DMS 273 (cell line): ENCODE measurements around the gene BSND.

Experiments
- DNase-seq: peaks from one replicate; lab custom pipeline; 2025; ENCODE audit not compliant: unreplicated experiment; lab: John Stamatoyannopoulos, UW

BSND gene

DNA sequence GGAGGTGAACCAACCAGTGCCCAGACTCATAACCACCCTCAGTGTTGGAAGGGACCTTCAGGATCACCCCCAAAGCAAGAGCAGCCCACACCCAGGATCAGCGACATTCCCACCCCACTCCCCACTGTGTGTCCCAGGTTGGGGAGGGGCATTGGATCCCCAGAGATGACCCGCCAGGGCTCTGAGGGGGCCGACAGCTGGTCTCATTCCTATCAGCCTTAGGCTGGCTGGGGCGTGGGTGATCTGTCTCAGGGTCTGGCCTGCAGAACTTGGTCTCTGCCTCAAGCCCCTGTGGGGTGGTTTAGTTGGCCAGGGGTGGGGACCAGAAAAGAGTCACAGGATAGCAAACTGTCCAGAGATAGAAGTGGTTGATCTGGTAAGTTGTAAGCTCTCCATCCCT, 7.8 kb upstream of the BSND start:
- no peak for DNase-seq

DNA sequence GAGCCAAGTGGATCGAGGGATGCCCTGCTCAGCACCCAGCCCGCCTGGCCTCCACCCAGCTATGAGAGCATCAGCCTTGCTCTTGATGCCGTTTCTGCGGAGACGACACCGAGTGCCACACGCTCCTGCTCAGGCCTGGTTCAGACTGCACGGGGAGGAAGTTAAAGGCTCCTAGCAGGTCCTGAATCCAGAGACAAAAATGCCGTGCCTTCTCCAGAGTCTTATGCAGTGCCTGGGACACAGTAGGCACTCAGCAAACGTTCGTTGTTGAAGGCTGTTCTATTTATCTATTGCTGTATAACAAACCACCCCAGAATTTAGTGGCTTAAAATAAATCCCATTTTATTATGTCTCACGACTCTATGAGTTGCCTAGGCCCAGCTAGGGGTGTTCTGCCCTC, 6.8 kb upstream of the BSND start:
- no peak for DNase-seq

DNA sequence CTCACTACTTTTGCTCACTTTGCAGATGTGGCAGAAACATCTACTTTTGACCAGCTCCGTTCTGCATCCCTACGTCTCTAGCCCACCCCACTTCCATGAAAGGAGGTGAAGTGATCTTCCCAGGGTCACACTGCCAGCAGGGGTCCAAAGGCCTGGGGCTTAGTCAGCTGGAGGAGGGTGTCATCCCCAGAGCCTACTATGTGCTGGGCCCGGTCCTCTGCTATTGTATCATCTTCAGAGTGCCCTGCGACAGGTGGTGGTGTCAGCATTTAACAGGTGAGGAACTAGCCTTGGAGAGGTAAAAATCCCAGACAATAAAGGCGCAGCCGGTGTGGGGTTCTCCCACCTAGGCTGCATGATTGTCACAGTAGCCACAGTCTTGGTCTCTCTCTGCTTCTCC, 5.6 kb upstream of the BSND start:
- DNase-seq, result no peak

DNA sequence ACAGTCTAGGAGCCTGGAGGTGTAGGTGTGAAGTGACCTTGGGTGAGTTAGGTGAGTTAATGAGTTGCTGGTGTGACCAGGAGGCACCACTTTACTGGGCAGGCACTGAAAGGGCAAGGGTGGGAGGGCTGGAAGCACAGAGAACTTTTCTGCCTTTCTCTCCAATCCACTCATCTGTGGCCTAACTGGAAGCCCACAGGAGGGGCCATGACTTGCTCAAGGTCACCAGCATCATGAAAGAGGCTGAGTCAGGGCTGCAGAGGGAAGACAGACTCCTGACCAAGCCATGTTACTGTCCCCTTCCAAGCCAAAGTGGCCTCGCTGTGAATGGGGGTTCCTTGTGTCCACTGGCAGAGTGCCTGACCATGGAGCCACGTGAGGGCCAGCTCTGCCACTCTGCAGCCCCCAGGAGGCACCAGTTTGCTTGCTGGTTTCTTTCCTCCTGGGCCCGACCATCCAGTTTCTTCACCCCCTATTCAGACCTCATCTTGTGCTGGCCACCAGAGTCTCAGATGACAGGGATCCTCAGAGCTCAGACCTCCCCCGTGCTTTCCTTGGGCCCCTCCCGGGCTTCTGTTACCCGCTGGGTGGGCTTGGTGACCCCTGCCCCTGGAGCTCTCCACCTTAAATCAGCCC, 4.3 kb upstream of the BSND start:
- DNase-seq, result no peak

DNA sequence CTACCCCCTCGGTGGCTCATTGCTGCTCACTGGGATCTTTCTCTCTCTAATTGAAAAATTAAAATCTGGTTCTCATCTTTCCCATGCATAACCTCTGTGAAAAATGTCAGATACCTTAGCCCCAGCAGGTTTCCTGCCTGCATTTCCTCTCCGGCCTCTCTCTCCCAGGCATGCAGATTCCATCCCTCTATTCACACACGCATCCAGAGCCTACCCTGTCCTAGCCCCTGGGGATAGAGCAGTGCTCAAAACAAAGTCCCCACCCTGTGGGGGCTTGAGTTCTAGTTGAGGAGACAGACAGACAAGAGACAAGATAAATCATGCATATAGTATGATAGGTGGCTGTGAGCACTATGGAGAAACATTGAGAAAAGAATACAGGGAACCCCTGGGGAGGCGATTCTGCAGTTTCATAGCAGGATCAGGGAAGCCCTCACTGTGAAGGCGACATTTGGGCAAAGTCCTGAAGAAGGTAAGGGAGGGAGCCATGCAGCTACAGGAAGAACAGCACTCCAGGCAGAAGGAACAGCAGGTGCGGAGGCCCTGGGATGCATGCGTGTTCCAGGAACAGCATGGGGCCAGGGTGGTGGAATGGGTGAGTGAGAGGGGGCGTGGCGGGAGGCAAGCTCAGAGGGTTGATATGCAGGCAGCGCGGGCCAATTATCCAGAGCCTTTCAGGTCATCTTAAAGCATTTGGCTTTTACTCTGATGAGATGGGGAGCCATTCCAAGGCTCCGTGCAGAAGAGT, 3.5 kb upstream of the BSND start:
- DNase-seq, result no peak

DNA sequence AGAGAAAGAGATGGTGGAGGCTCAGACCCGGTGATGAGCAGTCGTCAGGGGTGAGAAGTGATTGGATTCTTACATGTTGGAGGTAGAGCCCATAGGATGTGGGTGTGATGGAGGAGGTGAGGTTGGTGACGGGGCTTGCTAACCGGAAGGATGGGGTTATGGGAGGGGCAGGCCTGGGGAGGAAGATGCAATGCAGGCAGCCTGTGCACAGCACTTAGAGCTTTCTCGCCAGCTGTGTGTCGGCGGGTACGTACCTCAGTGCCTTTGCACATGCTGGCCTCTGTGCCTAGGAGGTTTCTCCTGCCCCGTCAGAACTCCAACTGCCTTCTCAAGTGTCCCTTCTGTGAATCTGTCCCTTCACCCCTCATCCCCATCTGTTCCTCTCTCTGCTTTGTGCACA, 2.9 kb upstream of the BSND start:
- peak; percentile 21 for DNase-seq

DNA sequence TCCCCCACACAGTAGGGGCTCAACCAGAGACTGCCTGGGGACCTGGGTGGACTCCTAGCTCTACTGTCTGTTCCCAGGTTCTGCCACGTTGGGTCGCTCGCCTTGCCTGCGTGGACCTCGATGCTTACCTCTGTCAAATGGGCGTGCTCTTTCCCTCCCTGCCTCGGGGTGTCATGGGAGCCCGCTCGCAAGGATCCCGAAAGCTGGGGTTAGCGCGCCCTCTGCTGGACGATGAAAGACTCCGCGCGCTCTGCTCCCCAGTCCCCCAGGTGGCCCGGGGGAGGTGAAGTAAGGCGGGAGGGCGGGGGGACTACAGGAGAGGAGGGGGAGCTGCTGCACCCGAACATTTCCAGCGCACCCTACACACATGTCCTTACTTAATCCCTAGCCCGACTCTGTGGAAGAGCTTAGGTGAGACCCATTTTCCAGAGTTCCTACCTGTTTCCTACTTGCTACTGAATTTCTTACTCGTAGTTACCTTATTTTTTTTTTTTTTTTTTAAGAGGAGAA, 2.3 kb upstream of the BSND start:
- peak; percentile 91 for DNase-seq

DNA sequence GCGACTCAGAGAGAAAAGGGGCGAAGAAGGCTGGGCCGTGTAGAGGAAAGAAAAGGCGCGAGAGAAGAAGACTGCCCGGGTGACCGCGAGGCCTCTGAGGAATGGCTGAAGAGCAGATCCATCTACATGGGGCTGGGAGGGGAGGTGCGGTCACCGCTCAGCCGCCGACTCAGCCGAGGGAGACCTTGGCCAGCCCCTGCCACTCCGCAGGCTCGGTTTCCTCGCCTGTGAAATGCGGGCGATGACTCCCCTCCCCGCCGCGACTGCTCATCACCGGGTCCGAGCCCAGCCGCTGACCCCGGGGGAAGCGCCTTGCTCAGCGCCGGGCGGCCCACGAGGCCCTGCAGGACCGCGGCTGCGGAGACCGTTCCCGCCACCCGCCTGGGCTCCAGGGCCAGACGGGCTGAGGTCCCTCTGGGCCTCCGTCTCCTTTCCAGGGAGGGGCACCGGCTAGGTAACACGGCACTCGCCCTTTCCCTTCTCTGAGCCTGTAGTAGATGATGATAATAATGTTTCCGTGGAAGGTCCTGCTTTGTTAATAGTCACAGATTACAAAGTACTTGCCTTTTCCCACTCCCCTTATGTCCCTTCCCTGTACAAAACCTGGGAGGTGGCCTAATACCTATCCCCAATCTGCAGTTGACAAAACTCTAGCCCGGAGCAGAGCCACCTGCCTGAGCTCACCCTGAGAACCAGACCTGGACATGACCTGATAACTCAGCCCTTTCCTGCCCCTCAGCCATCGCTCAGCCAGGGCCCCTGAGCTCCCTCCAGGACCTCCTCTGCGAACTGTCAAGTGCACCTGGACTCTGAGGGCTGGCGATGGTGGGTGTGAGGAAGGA, 1.6 kb upstream of the BSND start:
- DNase-seq, result no peak

DNA sequence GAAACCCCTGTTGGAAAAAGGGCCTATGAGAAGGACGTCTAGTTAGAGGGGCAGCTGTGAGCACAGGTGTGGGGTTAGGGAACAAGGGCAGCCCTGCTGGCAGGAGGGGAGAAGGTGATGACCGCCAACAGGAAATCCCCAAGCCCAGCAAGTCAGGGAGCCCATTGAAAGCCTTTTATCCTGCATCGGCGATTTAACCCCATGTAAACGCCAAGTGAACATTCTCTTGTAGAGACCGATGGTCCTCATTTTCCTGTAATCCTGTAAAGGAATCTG, 1.1 kb upstream of the BSND start:
- DNase-seq, result no peak

DNA sequence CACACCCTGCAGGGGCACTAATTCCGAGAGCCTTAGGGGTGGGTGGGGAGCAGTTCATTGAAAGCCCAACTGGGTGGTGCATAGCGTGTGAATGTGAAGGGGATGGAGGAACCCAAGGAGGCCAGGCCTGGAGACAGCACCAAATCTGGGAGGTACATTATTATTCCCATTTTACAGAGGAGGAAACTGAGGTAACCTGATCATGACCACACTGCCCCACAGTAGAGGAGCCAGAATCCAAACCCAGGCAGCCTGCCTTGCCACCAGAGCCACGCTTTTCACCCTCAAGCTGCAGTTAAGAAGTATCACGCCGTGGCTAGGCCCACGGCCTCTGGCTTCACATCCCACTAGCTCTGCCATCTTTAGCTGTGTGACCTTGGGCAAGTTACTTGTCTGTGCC, 633 bp upstream of the BSND start:
- no peak for DNase-seq

DNA sequence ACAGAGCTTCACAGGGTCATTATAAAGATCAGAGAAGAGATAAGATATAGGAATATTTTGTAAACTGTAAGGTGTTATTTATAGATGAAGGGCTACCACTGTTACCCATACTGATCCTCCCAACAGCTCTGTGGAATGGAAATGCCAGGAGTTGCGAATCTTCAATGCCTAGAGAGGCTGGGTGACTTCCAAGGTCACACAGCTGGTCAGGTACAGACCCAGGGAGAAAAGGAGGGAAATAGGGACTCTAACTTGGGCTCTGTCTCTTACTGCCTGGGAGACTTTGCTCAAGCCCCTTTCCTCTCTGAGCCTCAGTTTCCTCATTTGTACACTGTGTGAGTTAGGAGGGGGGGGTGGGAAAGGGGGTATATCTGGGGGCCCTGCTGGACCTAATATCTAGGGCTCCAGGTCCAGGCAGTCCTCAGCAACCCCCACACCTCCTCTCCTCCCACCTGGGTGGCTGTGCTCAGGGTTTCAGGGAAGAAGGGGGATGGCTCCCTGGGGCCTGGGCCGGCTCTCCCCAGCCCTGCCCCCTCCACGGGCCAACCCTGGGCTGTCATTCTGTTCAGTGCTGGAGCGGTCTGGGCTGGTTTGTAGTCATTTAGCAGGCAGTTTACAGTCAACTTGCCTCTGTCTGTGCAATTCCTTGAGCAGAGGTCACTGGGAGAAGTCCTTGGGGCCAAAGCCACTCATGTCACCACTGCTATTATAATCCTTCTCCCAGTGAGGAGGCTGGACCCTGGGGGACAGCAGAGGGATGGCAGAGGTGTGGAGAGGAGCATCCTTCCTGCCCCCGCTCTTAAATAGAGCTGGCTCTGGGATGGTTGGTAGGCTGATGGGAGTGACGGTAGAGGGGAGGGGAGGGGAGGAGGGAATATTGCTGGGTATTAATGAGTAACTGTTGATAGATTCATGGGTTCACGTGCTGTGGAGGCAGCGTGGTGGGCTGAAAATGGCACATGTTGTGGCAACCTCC, 1.7 kb downstream of the BSND start:
- DNase-seq, result no peak

DNA sequence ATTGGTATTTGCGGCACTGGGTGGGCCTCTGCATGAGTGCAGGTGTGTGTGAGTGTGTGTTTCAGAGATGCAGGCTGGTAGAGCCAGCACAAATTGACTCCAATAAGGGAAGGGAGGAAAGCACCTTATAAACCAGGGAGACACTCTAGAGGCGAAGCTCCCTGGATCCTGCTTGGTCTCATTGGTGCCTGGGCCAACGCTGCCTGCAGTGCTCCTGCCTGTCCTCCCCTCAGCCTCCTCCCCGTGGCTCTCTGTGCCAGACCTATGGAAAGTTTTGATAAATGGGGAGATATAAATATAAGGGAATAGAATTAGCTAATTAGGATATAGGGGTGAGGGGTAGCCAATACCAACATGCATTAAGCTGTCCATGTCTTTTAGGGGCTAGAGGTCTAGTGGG, 2.6 kb downstream of the BSND start:
- no peak for DNase-seq

DNA sequence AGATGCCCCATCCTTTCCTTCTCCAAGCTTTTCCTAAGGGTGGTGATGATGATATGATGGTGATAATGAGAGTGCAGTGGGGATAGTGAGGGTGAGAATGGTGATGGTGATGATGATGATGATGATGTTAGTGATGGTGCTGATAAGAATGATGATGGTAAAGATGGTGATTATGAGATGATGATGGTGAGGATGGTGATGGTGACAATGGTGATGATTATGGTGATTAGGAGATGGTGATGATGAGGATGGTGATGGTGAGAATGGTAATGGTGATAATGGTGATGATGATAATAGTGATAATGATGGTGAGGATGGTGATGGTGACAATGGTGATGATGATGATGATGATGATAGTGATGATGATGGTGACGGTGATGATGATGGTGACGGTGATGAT, 4.0 kb downstream of the BSND start:
- DNase-seq, result no peak

DNA sequence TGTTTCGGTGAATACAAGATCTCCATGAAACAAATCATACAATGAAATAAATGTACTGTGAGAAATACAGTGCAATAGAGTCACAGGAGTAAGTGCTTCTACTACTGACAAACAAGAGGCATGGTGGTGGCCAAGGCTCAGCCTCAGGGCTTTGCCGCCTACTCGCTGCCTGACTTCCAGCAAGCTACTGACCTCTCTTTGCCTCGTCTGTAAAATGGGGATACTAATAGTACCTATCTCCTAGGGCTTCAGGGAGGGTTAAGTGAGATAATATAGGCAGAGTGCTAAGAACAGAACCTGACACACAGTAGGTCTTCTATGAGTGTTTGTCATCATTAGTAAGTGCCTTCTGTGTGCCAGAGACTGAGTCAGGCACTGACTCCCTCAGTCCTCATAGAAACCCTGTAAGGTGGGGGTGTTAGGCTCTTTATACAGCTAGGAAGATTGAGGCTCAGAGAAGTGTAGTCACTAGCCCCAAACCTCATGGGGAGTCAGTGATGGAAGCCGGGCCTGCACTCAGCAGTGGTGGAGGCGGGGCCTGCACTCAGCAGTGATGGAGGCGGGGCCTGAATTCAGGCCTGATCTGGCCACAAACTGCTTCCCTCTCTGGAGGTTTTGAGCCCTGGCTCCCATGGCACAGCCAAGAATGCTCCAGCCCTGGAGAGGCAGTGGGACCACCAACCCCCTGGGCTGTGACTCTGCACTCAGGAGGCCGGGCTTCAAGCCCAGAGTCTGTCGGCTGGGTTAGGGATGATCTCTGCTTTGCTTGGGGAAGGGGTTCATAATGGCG, 6.8 kb downstream of the BSND start:
- peak; percentile 41 for DNase-seq

DNA sequence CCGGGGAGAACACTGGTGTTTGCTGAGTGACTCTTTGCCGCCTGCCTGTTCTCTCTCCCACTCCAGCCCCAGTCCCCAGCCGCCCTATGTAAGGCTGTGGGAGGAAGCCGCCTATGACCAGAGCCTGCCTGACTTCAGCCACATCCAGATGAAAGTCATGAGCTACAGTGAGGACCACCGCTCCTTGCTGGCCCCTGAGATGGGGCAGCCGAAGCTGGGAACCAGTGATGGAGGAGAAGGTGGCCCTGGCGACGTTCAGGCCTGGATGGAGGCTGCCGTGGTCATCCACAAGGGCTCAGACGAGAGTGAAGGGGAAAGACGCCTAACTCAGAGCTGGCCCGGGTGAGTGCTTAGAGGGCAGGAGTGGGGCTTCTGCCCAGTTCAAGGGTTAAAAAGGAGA, 8.2 kb downstream of the BSND start:
- no peak for DNase-seq

DNA sequence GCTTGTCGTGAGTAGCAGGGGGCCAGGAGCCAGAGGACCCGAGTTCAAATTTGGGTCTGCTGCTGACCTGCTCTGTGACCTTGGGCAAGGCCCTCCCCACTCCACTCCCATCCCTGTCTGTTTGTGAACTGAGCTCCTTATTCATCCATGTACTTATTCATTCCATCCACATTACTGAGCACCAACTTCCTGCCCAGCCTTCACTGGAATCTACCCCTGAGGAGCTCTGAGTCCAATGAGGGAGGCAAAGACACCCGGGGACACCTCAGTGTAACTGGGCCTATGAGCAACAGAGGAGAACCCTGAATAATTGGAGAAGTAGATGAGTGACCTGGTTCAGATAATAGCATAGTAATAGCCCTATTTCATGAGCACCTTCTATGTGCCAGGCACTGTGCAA, 8.9 kb downstream of the BSND start:
- no peak for DNase-seq

DNA sequence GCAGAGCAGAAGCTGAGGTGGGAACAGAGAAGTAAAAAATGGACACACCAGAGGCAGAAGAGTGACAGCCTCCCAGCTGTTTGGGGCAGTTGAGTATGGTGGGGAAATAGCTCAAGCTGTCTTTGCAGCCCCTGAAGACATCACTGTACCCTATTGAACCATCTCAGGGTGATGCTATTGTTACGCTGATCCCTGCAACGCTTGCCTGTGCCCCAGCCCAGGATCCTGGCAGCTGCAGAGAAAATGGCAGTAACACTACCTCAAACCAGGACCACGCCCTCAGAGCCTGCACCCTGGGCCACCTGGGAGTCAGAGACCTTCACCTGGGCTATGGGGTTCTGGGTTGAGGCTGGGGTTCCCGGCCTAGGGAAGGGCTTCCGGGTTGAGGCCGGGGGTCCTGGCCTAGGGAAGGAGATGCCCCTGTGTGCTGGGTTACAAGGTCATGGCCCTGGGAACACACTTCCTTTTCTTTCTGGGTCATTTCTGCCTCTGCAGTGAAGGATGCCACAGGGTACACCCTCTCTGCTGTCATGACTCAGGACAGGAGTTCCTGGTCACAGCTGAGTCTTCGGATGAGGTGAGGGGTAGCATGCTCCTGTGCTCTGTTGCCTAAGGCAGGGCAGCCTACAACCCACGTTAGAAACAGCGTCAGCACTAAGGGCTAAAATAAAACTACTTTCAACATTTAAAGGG, 11.6 kb downstream of the BSND start:
- no peak for DNase-seq

DNA sequence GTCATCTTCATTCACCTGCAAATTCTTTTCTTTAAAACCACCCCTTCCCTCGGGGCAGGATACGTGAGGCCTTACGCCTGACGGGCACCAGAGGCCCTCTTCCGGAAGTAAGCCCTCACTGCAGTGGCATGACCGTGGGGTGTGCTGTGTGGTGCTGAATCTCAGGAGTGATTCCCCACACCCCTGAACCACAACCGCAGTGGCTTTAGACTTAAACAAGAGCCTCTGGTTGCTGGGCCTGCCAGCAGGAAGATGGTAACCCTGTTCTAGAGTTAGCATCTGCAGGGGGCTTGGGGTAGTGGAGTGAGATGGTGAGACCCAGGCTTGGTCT, 12.1 kb downstream of the BSND start:
- DNase-seq, result no peak

DNA sequence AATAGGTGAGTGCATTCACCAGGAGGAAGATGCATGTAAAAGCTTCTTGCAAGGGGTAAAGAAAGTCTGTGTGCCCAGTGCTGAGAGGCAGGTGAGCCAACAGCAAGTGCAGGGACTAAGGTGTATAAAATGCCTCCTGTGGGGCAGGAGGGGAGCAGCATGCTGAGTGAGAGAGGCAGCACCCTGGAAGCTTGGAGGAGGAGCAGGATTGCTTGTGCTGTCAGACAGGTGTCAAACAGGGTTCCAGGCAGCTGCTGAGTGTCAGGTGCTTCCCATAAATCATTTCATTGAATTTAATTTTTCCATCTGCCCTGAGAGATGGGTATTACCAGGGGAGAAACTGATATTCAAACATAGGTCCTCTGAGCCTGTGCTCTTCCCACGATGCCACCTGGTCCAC, 13.9 kb downstream of the BSND start:
- DNase-seq, result no peak

DNA sequence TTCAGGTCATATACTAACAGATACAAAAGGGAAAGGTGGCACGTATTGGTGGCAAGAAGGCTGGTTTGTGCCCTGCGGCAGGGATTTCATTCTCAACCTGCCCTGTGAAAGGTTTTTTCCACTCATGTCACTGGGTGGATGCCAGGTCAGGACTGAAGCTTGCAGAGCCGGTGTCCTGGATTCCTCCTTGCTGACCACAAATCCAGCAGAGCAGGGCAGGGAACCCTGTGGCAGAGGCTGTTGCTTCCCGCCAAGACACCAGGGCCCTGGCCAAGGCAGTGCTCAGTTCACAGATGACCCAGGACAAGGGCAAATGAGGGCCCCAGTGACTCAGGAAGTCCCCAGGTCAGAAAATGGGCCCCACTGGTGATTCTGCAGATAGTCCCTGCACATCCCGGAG, 16.4 kb downstream of the BSND start:
- DNase-seq, result no peak
